Erythroblast (primary cell): ENCODE data around the gene RMRP.
"Not testable (repeated sequence)": the region's sequence is repeated elsewhere in the genome, so short reads cannot be mapped to it uniquely, and the experiment has no call there.

Experiments
- GATA1 ChIP-seq: IDR thresholded peaks from 2 replicates; pipeline ENCODE4 v1.6.1; 2011; ENCODE audit warnings: low read depth, mild to moderate bottlenecking, control low read depth, low read length, moderate library complexity
- POLR2A ChIP-seq: IDR thresholded peaks from 2 replicates; pipeline ENCODE4 v1.6.1; 2011; ENCODE audit warnings: mild to moderate bottlenecking, low read length

DNA sequence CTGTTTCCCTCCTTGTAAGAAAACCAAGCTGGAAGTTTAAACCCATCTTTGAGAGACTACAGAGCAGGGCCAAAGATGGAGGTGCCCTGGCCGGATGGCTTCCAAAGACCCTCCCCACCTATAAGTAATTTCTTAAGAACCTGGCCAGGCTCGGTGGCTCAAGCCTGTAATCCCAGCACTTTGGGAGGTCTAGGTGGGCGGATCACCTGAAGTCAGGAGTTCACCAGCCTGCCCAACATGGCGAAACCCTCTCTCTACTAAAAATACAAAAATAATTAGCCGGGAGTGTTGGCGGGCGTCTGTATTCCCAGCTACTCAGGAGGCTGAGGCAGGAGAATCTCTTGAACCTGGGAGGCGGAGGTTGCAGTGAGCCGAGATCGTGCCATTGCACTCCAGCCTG lies 12.1 kb downstream of the RMRP start:
- not testable (repeated sequence) for TF ChIP-seq POLR2A, GATA1
